ENCODE data around the gene MTHFD2L.
"Not testable (repeated sequence)": the region's sequence is repeated elsewhere in the genome, so short reads cannot be mapped to it uniquely, and the experiment has no call there.

Gene MTHFD2L

GRCh38 chr4:74127745-74128144 is 30.2 kb upstream of the MTHFD2L start:
- H3K4ac ChIP-seq (ENCODE audit: low read depth, low read length): no peak overlapping the region
- no peaks in the 10 kb centered on the region for H3K36me3 ChIP-seq (ENCODE audit: control insufficient read depth, insufficient read depth, low read length)
- H3K18ac ChIP-seq (ENCODE audit: low read length): no peak overlapping the region
- H3K23ac ChIP-seq (ENCODE audit: low read length): no peak overlapping the region
- no peak for DNase-seq
- H3K4me2 ChIP-seq (ENCODE audit: low read length): no peak overlapping the region
- no peak overlapping the region for H2BK120ac ChIP-seq (ENCODE audit: low read depth, low read length)
- no CpG with 5 or more reads among the region's 4 CpGs for WGBS (ENCODE audit: extremely low coverage, insufficient coverage, low lambda C conversion rate)
- H3K79me2 ChIP-seq (ENCODE audit: control insufficient read depth, insufficient read depth, low read length): no peaks in the 10 kb centered on the region
- no peak overlapping the region for H2AK5ac ChIP-seq (ENCODE audit: low read length)
- H2BK5ac ChIP-seq (ENCODE audit: low read length): no peak overlapping the region
- no peak overlapping the region for H3K27ac ChIP-seq (ENCODE audit: low read depth, low read length)
- no peak overlapping the region for H4K8ac ChIP-seq (ENCODE audit: low read depth, low read length)
- no peaks in the 10 kb centered on the region for H3K4me1 ChIP-seq (ENCODE audit: control insufficient read depth, low read depth, low read length)
- no peaks in the 10 kb centered on the region for H3K27me3 ChIP-seq (ENCODE audit: insufficient read depth, low read length, poor library complexity)
- H3K79me1 ChIP-seq (ENCODE audit: low read length): no peaks in the 10 kb centered on the region
- H4K5ac ChIP-seq (ENCODE audit: low read length): no peak overlapping the region
- no peak overlapping the region for H3K56ac ChIP-seq (ENCODE audit: low read length)
- H2BK15ac ChIP-seq (replicated peaks; ENCODE audit: low read depth): no peak overlapping the region
- no peak overlapping the region for H3K9ac ChIP-seq (ENCODE audit: low read length)
- H3K4me3 ChIP-seq (ENCODE audit: low read length): no peak overlapping the region

GRCh38 chr4:74130843-74131242 is 27.1 kb upstream of the MTHFD2L start:
- not testable (repeated sequence) for H3K9ac ChIP-seq (ENCODE audit: low read length); H3K27me3 ChIP-seq (ENCODE audit: insufficient read depth, low read length, poor library complexity); H3K4me2 ChIP-seq (ENCODE audit: low read length); H3K79me2 ChIP-seq (ENCODE audit: control insufficient read depth, insufficient read depth, low read length); H3K79me1 ChIP-seq (ENCODE audit: low read length); H2BK120ac ChIP-seq (ENCODE audit: low read depth, low read length); DNase-seq; H3K36me3 ChIP-seq (ENCODE audit: control insufficient read depth, insufficient read depth, low read length); H4K5ac ChIP-seq (ENCODE audit: low read length); H2BK15ac ChIP-seq (replicated peaks; ENCODE audit: low read depth); H3K23ac ChIP-seq (ENCODE audit: low read length); H2AK5ac ChIP-seq (ENCODE audit: low read length); H4K8ac ChIP-seq (ENCODE audit: low read depth, low read length); H3K18ac ChIP-seq (ENCODE audit: low read length); H3K4ac ChIP-seq (ENCODE audit: low read depth, low read length); H3K4me1 ChIP-seq (ENCODE audit: control insufficient read depth, low read depth, low read length); H2BK5ac ChIP-seq (ENCODE audit: low read length); H3K4me3 ChIP-seq (ENCODE audit: low read length); H3K27ac ChIP-seq (ENCODE audit: low read depth, low read length); H3K56ac ChIP-seq (ENCODE audit: low read length)
- no CpG with 5 or more reads among the region's 2 CpGs for WGBS (ENCODE audit: extremely low coverage, insufficient coverage, low lambda C conversion rate)

GRCh38 chr4:74132188-74132587 is 25.7 kb upstream of the MTHFD2L start:
- not testable (repeated sequence) for H3K4me3 ChIP-seq (ENCODE audit: low read length); H3K27ac ChIP-seq (ENCODE audit: low read depth, low read length); H4K8ac ChIP-seq (ENCODE audit: low read depth, low read length); H3K79me1 ChIP-seq (ENCODE audit: low read length); H3K4me1 ChIP-seq (ENCODE audit: control insufficient read depth, low read depth, low read length); H3K36me3 ChIP-seq (ENCODE audit: control insufficient read depth, insufficient read depth, low read length); H3K9ac ChIP-seq (ENCODE audit: low read length); H2AK5ac ChIP-seq (ENCODE audit: low read length); H3K79me2 ChIP-seq (ENCODE audit: control insufficient read depth, insufficient read depth, low read length); H3K4ac ChIP-seq (ENCODE audit: low read depth, low read length); DNase-seq; H2BK15ac ChIP-seq (replicated peaks; ENCODE audit: low read depth); H3K23ac ChIP-seq (ENCODE audit: low read length); H2BK120ac ChIP-seq (ENCODE audit: low read depth, low read length); H2BK5ac ChIP-seq (ENCODE audit: low read length); H3K27me3 ChIP-seq (ENCODE audit: insufficient read depth, low read length, poor library complexity); H3K18ac ChIP-seq (ENCODE audit: low read length); H3K56ac ChIP-seq (ENCODE audit: low read length); H3K4me2 ChIP-seq (ENCODE audit: low read length); H4K5ac ChIP-seq (ENCODE audit: low read length)

- H3K36me3 ChIP-seq (ENCODE audit: control insufficient read depth, insufficient read depth, low read length): no peaks in the 10 kb centered on the region
- H2BK15ac ChIP-seq (replicated peaks; ENCODE audit: low read depth): no peak overlapping the region
- no peak overlapping the region for H2BK5ac ChIP-seq (ENCODE audit: low read length)
- H3K27ac ChIP-seq (ENCODE audit: low read depth, low read length): no peak overlapping the region
- H3K23ac ChIP-seq (ENCODE audit: low read length): no peak overlapping the region
- no peak overlapping the region for H3K9ac ChIP-seq (ENCODE audit: low read length)
- no peaks in the 10 kb centered on the region for H3K79me1 ChIP-seq (ENCODE audit: low read length)
- H3K18ac ChIP-seq (ENCODE audit: low read length): no peak overlapping the region
- no peak overlapping the region for H3K56ac ChIP-seq (ENCODE audit: low read length)
- no peaks in the 10 kb centered on the region for H3K27me3 ChIP-seq (ENCODE audit: insufficient read depth, low read length, poor library complexity)
- H3K4ac ChIP-seq (ENCODE audit: low read depth, low read length): no peak overlapping the region
- H4K8ac ChIP-seq (ENCODE audit: low read depth, low read length): no peak overlapping the region
- no peak overlapping the region for H4K5ac ChIP-seq (ENCODE audit: low read length)
- no peak overlapping the region for H2BK120ac ChIP-seq (ENCODE audit: low read depth, low read length)
- H3K4me1 ChIP-seq (ENCODE audit: control insufficient read depth, low read depth, low read length): no peaks in the 10 kb centered on the region
- no peak overlapping the region for H2AK5ac ChIP-seq (ENCODE audit: low read length)
- no peak overlapping the region for H3K4me2 ChIP-seq (ENCODE audit: low read length)
- no peaks in the 10 kb centered on the region for H3K79me2 ChIP-seq (ENCODE audit: control insufficient read depth, insufficient read depth, low read length)
- no peak for DNase-seq
- no peak overlapping the region for H3K4me3 ChIP-seq (ENCODE audit: low read length)
- WGBS (ENCODE audit: extremely low coverage, insufficient coverage, low lambda C conversion rate): no CpG with 5 or more reads among the region's 1 CpG
Observed at GRCh38 chr4:74132944-74133343, 25.0 kb upstream of the MTHFD2L start.

- Histone ChIP-seq H3K79me2 (ENCODE audit: control insufficient read depth, insufficient read depth, low read length) (no peaks in the 10 kb centered on the region), H3K4ac (ENCODE audit: low read depth, low read length) (no peak overlapping the region), H4K5ac (ENCODE audit: low read length) (no peak overlapping the region), H3K4me3 (ENCODE audit: low read length) (no peak overlapping the region), H3K9ac (ENCODE audit: low read length) (peak overlapping the region; percentile 12), H3K27me3 (ENCODE audit: insufficient read depth, low read length, poor library complexity) (no peaks in the 10 kb centered on the region), H3K18ac (ENCODE audit: low read length) (no peak overlapping the region), H3K79me1 (ENCODE audit: low read length) (no peaks in the 10 kb centered on the region), H3K36me3 (ENCODE audit: control insufficient read depth, insufficient read depth, low read length) (no peaks in the 10 kb centered on the region), H2BK120ac (ENCODE audit: low read depth, low read length) (no peak overlapping the region), H3K56ac (ENCODE audit: low read length) (peak overlapping the region; percentile 26), H4K8ac (ENCODE audit: low read depth, low read length) (peak overlapping the region; percentile 16), H3K4me2 (ENCODE audit: low read length) (no peak overlapping the region), H3K23ac (ENCODE audit: low read length) (no peak overlapping the region), H3K4me1 (ENCODE audit: control insufficient read depth, low read depth, low read length) (no peaks in the 10 kb centered on the region), H2AK5ac (ENCODE audit: low read length) (no peak overlapping the region), H2BK5ac (ENCODE audit: low read length) (no peak overlapping the region), H3K27ac (ENCODE audit: low read depth, low read length) (no peak overlapping the region), H2BK15ac (replicated peaks; ENCODE audit: low read depth) (no peak overlapping the region)
- no CpG with 5 or more reads among the region's 8 CpGs for WGBS (ENCODE audit: extremely low coverage, insufficient coverage, low lambda C conversion rate)
- peak; percentile 89 for DNase-seq
Observed at GRCh38 chr4:74133786-74134499, 24.0 kb upstream of the MTHFD2L start.

GRCh38 chr4:74134500-74134852 is 23.4 kb upstream of the MTHFD2L start:
- Histone ChIP-seq H2BK5ac (ENCODE audit: low read length) (no peak overlapping the region), H3K4me3 (ENCODE audit: low read length) (no peak overlapping the region), H3K36me3 (ENCODE audit: control insufficient read depth, insufficient read depth, low read length) (no peaks in the 10 kb centered on the region), H3K4ac (ENCODE audit: low read depth, low read length) (no peak overlapping the region), H3K18ac (ENCODE audit: low read length) (no peak overlapping the region), H3K56ac (ENCODE audit: low read length) (no peak overlapping the region), H2BK15ac (replicated peaks; ENCODE audit: low read depth) (no peak overlapping the region), H4K8ac (ENCODE audit: low read depth, low read length) (no peak overlapping the region), H3K79me1 (ENCODE audit: low read length) (no peaks in the 10 kb centered on the region), H3K27me3 (ENCODE audit: insufficient read depth, low read length, poor library complexity) (no peaks in the 10 kb centered on the region), H3K4me1 (ENCODE audit: control insufficient read depth, low read depth, low read length) (no peaks in the 10 kb centered on the region), H3K4me2 (ENCODE audit: low read length) (no peak overlapping the region), H2AK5ac (ENCODE audit: low read length) (no peak overlapping the region), H3K23ac (ENCODE audit: low read length) (no peak overlapping the region), H3K79me2 (ENCODE audit: control insufficient read depth, insufficient read depth, low read length) (no peaks in the 10 kb centered on the region), H3K27ac (ENCODE audit: low read depth, low read length) (no peak overlapping the region), H2BK120ac (ENCODE audit: low read depth, low read length) (no peak overlapping the region), H3K9ac (ENCODE audit: low read length) (no peak overlapping the region), H4K5ac (ENCODE audit: low read length) (no peak overlapping the region)
- WGBS (ENCODE audit: extremely low coverage, insufficient coverage, low lambda C conversion rate): no CpG with 5 or more reads among the region's 2 CpGs
- DNase-seq: peak; percentile 48
